ENCODE measurements around the gene TMEM179B.

- TF ChIP-seq CTCF (IDR thresholded peaks at IDR 0.05) (no peak), POLR2A (IDR thresholded peaks at IDR 0.05) (no peak)
Measured at GRCh38 chr11:62810748-62811147, 23.5 kb downstream of the TMEM179B start.

All from right lobe of liver (tissue), 4 donors.